Measurements from ENCODE around the gene C1QB.
"Not testable (repeated sequence)": the region's sequence is repeated elsewhere in the genome, so short reads cannot be mapped to it uniquely, and the experiment has no call there.

Gene C1QB

GRCh38 chr1:22685591-22686059 is 32.6 kb downstream of the C1QB start:
- Histone ChIP-seq H3K4me3 (no peak overlapping the region), H3K27ac (no peak overlapping the region)

- H3K27ac ChIP-seq, result no peak overlapping the region
- H3K4me3 ChIP-seq, result no peak overlapping the region
These were observed 34.2 kb downstream of the C1QB start for GRCh38 chr1:22687191-22687590.

DNA sequence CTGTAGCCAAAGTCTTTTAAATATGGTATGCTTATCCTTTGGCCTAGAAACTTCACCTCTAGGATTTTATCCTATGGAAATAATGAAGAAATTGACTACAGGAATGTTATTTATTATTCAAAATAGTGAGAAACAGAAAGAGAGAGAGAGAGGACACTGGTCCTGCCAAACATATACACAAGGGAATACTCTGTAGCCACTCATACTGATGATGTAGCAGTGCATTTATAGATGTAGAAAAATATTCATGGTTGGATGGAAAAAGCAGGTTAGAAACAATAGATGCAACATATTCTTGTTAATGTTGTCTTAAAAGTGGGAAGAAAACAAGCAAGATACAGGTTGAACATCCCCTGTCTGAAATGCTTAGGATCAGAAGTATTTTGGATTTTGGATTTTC is 35.4 kb downstream of the C1QB start:
- H3K27ac ChIP-seq, result no peak overlapping the region
- no peak overlapping the region for H3K4me3 ChIP-seq

DNA sequence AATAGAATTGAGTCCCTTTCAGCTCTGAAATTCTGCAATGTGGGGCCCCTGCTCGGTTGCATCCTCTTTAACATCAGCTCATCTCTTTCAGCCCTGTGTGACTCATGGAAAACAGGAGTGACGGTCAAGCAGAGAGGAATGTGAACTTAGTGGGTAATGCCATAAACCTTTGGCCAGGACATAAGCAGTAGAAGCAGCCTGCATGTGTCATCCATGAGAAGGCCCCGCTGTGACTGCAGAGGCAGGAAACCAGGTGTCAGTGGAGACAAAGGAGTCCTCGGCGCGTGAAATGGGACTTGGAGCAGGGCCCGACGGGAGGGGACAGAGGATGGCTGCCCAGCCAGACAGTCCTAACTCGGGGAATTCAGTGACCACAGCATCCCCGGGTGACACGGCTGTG is 36.5 kb downstream of the C1QB start:
- no peak overlapping the region for H3K27ac ChIP-seq
- no peak overlapping the region for H3K4me3 ChIP-seq

- Histone ChIP-seq H3K4me3 (no peak overlapping the region), H3K27ac (no peak overlapping the region)
These were observed 38.2 kb downstream of the C1QB start for GRCh38 chr1:22691031-22691753.

DNA sequence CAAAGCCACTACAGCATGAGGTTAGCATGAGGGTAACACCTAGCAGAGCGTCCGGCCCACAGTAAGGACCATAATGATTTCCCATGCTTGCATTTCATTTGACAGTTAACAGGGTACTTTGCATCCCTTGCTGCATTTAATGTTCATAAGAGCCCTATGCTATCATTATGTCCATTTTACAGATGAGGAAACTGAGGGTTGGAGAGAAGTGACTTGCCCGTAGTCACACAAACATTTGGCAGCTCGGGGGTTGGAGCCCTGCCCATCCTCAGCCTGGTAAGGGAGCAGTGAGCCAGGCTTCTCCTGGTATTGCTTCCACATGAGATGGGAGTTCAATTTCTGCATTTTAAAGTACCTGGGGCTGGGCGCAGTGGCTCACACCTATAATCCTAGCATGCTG is 41.1 kb downstream of the C1QB start:
- H3K27ac ChIP-seq, result no peak overlapping the region
- H3K4me3 ChIP-seq, result no peak overlapping the region

DNA sequence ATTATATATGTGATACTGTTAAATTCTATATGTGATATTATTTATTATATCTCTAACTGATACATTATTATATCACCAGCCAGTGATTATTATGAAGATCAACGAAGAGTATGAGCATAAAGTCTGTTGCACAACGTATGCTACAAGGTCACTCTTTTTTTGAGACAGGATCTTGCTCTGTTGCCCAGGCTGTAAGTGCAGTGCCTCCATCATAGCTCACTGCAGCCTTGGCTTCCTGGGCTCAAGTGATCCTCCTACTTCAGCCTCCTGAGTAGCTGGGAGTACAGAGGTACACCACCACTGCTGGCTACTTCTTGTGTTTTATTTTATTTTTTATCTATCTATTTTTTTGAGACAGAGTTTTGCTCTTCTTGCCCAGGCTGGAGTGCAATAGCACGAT is 43.6 kb downstream of the C1QB start:
- Histone ChIP-seq H3K4me3 (no peak overlapping the region), H3K27ac (no peak overlapping the region)

GRCh38 chr1:22697980-22698379 is 44.9 kb downstream of the C1QB start:
- Histone ChIP-seq H3K27ac (no peak overlapping the region), H3K4me3 (no peak overlapping the region)

DNA sequence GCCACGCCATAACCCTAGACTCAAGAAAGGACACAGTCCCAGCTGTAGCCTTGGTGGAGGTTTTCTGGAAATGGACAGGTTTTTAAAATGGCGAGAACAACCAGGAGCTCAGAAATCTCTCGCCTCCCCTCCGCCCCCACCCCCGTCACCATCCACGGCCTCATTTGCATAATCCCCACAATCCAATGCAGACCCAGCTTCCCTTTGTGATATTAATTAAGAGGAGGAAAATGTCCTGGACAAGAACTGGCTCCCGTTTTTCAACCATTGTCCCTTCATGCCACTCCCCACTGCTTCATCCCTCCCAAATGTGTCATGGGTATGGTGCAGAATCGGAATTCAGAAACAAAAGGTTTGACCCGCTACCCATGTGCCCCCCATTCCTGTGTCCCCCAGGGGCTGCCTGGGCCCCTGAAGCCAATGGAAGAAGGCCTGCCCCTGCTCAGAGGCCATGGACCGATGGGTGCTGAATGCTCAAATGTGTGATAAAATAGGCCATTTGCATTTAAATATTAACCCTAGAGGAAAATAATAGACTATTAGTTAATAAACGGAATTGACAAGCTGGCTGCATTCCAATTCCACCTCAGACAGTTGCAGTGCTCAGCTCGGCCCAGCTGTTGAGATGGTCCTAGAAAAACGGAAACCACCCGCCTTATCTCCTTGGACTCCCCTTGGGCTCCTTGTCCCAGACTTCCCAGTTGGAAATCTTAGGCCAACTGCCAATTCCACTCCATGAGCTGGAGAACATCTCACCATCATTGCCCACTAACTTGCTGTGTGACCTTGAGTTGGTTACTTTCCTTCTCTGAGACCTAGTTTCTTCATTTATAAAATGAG is 46.9 kb downstream of the C1QB start:
- Histone ChIP-seq H3K4me3 (no peak overlapping the region), H3K27ac (no peak overlapping the region)

- Histone ChIP-seq H3K4me3 (no peak overlapping the region), H3K27ac (no peak overlapping the region)
These were observed 49.5 kb downstream of the C1QB start for GRCh38 chr1:22702296-22703085.

DNA sequence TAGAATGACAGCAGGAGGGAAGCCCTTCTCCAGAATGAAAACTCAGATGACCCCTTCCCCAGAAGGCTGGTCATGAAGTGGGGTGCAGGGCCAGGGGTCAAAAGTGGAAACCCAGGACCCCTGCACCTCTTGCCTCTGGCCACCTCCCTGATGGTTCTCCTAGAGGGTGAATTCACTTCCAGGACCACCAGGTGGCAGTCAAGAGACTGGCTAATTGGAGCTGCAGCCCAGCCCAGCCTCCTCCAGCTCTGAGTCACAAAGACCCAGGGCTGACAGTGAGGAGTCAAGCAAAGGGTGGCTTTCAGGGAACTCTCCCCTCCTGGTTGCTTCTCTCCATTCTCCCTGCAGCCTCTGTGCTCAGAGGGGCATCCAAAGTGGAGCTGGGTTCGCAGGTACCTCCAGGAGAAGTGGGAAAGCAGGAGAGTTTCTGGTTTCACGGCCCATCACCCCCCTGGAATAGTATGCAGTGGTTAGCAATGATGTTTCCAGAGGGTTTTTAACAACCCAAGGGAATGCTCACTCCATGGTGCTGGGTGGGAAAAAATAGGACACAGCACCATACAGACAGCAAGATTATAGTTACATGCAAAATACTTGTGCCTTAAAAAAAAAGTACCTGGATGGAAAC is 51.5 kb downstream of the C1QB start:
- Histone ChIP-seq H3K27ac (no peak overlapping the region), H3K4me3 (no peak overlapping the region)

- no peak overlapping the region for H3K27ac ChIP-seq
- H3K4me3 ChIP-seq, result no peak overlapping the region
These were observed 52.5 kb downstream of the C1QB start for GRCh38 chr1:22705586-22705985.

GRCh38 chr1:22706100-22706499 is 53.1 kb downstream of the C1QB start:
- H3K4me3 ChIP-seq, H3K27ac ChIP-seq: not testable (repeated sequence)

- no peak overlapping the region for H3K4me3 ChIP-seq
- H3K27ac ChIP-seq, result no peak overlapping the region
These were observed 55.7 kb downstream of the C1QB start for GRCh38 chr1:22708777-22709176.

DNA sequence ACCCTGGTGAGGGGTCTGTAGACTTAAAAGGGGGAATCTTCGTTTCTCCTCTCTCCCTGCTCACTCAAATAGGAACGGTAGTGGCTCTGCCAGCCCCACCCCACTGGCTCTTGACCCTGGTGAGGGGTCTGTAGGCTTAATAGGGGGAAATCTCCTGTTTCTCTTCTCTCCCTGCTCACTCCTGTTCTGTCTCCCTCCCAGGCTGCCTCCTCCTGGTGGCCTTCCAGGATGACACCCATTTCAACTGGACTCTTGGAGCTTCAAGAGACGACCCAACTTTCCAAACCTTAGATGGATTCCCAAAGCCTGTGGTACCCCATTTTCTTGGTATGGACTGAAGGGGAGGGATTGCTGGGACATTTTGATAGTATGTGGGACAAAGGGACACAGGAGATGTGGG is 56.2 kb downstream of the C1QB start:
- H3K27ac ChIP-seq, result no peak overlapping the region
- no peak overlapping the region for H3K4me3 ChIP-seq

DNA sequence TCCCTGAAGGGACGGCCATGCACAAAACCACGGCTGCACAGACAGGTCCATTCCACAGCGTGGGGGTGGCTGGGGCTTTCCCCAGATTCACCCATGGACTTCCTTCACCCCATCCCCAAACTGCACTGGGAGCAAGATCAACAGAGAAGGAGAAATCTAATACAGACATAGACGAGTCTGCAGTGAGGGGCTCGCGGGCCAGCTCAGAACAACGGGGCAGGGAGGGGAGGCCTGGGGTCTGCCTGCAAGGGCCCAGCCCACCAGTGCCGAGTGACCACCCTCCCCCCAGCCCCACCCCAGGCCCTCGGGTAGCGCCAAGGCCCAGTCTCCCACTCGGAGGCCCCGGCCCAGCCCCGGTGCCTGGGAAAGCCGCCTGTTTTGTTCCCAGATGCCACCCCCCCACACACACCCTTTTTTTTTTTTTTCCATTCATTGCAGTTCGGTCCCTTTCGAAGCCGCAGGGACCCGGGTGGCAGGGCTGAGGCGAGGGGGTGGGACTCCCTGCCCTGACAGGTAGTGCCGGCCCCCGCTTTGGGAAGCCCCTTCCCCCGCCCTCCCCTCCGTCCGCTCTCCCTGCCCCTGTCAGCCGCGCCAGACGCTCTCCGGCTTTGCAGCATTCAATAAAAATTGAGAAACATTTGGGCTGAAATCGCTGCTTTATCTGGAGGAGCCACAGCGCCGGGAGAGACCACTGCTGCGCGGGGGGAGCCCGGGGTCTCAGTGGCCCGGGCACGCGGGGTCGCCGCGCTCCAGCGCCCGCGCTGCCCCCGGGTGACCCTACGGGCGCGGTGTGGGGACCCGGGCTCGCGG is 57.1 kb downstream of the C1QB start:
- H3K27ac ChIP-seq, result peak overlapping the region in 7 of 21 experiments; percentile 11 to 52 (median 31)
- peak overlapping the region; percentile 14 to 41 (median 28) for H3K4me3 ChIP-seq

DNA sequence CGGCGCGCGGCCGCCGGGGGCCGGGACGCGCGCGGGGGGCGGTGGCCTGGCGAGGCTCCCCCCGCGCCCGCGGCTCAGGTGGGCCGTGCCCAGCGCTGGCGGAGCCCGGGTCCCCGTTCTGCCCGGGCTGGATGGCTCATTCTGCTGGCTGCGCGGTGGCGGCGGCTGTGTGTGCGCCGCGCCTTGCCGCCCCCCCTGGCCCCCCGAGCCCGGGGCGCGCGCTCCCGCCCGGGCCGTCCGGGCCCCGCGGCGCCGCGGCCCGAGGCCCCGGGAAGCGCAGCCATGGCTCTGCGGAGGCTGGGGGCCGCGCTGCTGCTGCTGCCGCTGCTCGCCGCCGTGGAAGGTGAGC is 57.6 kb downstream of the C1QB start, which contains the start of gene EPHB2:
TSS of gene EPHB2 (plus strand) at position 139 of the 349 bp plus-strand sequence. CDS start at position 283, 144 bp downstream.
- Histone ChIP-seq H3K27ac (peak within 1 kb of the TSS in 8 of 21 experiments; percentile 5 to 52 (median 33)), H3K4me3 (peak within 1 kb of the TSS; percentile 30 to 45 (median 36))

DNA sequence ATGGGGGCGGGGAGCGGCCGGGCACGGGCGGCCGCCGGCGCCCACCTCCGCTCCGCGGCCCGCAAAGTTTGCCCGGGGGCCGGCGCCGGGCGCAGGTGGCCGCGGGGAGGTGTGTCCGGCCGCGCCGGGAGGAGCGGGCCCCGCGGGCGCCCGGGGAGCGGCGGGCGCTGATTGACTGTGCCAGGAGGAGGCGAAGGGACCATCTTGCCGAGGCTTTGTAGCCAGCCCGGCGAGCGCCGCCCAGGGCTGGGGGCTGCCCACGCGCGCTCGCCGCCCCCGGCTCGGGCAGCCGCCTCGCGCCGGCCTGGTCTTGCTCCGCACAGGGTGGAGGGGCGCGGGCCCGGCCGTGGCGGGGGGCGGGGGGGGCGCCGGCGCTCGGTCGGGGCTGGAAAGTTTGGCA is 58.0 kb downstream of the C1QB start:
- peak overlapping the region; percentile 16 to 45 (median 36) for H3K4me3 ChIP-seq
- H3K27ac ChIP-seq, result peak overlapping the region in 2 of 21 experiments; percentile 5 to 50
